Astrocyte of the spinal cord (primary cell): ENCODE data around the gene TECR.
A peak's percentile ranks its signal among the peaks of the same experiment; 100 is the strongest.

Experiments
- DNase-seq: peaks from one replicate; pipeline ENCODE4 v3.0.0; 2011; ENCODE audit warnings: low read depth, low spot score
- H3K4me3 ChIP-seq: 2 replicates; pipeline ENCODE4 v1.5.1; 2011; ENCODE audit warnings: low read depth, mild to moderate bottlenecking, low read length, moderate library complexity
- in situ Hi-C: cut with HindIII; loops from 2 replicates; pipeline ENCODE4 v1.10.0; 2017; ENCODE audit warnings: low sequenced_read_pairs
- TF ChIP-seq, protein P1 (sequence below): IDR thresholded peaks from 2 replicates; pipeline ENCODE4 v1.5.1; 2012; ENCODE audit warnings: low read depth, mild to moderate bottlenecking, low read length, inconsistent platforms

The TECR gene

DNA sequence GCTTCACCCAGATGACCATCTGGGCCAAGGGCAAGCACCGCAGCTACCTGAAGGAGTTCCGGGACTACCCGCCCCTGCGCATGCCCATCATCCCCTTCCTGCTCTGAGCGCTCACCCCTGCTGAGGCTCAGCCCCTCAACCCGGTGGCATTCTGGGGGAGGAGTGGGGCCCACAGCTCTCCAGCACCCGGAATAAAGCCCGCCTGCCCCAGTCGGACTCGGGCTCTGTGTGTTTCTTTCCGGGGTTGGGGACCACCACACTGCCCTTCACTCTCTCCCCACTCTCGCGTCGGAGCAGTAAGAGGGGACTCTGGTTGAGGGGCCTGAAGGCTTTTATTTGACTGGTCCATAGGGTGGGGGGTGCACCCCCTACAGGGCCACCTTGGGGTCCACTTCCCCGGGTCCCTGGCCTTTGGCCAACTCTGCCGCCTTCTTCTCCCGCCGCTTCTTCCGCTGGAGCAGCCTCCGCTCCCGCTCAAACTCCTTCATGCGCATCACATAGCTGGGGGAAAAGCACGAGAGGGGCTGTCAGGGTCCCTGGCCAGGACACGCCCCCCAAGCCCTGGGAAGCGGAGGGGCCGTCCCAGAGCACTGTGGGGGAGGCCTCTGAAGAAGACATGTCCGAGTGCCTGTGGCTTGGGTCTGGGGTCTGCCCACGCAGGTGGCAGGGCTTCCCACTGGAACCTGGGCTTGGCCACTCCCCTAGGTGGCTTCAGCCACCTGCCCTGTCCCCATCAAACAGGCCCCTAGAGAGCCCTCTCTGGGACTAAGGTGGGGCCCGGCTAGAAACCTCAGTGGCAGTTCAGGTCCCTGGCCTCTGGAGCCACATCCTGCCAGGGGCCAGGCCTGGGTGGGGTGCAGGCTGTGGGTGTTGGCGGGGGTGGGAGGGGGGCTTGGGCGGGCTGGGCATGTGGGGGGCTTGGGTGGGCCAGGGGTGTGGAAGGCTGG, 36.6 kb downstream of the TECR start:
- in situ Hi-C loops = no loop called here
- TF ChIP-seq, protein P1, sequence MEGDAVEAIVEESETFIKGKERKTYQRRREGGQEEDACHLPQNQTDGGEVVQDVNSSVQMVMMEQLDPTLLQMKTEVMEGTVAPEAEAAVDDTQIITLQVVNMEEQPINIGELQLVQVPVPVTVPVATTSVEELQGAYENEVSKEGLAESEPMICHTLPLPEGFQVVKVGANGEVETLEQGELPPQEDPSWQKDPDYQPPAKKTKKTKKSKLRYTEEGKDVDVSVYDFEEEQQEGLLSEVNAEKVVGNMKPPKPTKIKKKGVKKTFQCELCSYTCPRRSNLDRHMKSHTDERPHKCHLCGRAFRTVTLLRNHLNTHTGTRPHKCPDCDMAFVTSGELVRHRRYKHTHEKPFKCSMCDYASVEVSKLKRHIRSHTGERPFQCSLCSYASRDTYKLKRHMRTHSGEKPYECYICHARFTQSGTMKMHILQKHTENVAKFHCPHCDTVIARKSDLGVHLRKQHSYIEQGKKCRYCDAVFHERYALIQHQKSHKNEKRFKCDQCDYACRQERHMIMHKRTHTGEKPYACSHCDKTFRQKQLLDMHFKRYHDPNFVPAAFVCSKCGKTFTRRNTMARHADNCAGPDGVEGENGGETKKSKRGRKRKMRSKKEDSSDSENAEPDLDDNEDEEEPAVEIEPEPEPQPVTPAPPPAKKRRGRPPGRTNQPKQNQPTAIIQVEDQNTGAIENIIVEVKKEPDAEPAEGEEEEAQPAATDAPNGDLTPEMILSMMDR = no peak
- no peak for DNase-seq

DNA sequence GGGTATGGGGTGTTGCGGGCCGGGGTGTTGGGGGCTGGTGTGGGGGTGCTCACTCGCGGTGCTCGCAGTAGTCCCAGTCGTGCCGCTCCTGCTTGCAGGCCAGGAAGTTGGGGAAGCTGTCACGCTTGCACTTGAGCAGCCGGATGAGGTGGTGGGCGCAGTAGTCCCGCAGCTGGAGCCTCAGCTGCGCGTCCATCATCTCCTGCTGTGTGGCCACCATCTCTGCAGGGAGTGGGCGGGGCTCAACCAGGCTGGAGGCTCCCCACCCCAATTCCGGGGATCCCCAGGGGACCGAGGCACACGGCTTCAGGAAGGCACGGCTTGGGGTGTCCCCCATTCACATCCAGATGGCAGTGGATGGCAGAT, 37.3 kb downstream of the TECR start:
- DNase-seq = no peak
- in situ Hi-C loops = no loop called here
- TF ChIP-seq, protein P1 = no peak
- H3K4me3 ChIP-seq = no peak overlapping the region

More for the DNA sequence above, 36.6 kb downstream of the TECR start:
- no peak overlapping the region for H3K4me3 ChIP-seq

DNA sequence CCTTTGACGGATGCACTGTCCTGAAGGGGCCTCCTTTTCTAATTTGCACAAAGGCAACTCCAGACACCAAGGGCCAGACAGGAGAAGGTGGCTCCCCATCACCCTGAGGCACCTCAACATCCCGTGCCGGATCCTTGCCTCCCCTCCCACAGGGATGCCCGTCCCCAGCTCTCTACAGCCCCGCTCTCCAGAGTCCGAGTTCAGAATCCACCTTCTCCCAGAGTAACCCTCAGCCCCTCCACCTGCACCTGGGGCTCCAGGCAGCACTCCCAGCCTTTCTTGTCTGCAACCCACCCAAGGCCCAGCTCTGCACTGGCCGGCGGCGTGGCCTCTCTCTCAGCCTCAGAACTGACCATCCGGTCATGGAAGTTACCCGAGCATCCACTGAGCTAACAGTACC, 37.7 kb downstream of the TECR start:
- in situ Hi-C loops = no loop called here
- no peak for DNase-seq
- TF ChIP-seq, protein P1 = no peak
- no peak overlapping the region for H3K4me3 ChIP-seq

DNA sequence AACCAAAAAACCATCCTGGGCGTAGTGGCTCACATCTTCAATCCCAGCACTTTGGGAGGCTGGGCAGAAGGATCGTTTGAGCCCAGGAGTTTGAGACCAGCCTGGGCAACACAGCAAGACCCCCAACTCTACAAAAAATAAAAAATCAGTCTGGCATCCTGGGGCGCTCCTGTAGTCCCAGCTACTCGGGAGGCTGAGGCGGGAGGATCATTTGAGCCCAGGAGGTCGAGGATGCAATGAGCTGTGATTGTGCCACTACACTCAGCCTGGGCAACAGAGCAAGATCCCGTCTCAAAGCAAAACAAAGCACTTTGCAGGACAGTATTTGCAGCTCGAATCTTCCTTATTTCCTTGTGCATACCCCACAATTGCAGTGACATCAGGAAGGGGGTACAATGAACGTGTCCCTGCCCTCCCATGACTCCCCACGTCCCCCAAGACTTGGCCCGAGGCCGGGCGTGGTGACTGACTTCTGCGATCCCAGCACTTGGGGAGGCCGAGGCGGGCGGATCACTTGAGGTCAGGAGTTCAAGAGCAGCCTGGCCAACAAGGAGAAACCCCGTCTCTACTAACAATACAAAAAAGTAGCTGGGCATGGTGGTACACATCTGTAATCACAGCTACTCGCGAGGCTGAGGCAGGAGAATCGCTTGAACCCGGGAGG, 41.6 kb downstream of the TECR start:
- in situ Hi-C loops = no loop called here
- TF ChIP-seq, protein P1 = no peak
- no peak for DNase-seq
- H3K4me3 ChIP-seq = peak overlapping the region; percentile 99

DNA sequence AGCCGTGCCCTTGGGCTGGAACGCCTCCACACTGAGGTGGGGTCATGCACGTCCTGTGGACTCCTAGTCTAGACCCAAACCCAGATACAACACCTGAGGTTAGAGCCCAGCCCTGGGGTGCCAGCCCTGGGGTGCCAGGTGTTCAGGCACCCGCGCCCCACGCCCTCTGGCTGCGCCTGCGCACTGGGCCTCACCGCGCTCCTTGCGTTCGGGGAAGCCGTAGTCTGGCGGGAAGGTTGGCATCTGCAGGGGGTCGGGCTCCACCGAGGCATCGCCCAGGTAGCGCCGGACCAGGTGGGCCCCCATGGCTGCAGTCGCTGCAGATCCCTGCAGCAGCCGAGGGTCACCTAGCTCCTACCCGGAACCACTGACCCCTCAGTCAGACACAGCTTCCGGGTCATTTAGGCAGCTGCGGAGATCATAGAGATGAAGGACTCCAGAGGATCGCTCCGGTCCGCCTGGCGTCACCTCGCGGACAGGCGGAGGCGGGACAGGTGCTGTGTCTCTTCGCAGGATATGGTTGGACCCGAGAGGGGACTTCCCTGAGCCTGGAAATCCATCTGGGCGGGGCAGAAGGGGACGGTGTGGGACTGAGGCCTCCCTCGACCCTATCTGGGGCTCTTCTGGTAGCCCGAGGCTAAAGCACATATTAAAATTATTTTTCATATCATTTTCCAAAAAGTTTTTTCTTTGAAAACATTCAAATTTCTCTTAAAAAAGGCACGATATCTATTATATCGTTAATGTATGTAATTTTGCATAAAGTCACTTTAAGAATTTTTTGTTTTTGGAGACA, 42.5 kb downstream of the TECR start, which contains the start of gene NDUFB7:
Gene NDUFB7, minus strand, starts transcription at position 372 of the 796 bp plus-strand sequence. Its CDS starts 66 bp downstream, at position 306.
- in situ Hi-C loops = no loop called here
- TF ChIP-seq, protein P1 = peak; percentile 92
- peak; percentile 95 for DNase-seq
- H3K4me3 ChIP-seq = peak within 1 kb of the TSS; percentile 99

DNA sequence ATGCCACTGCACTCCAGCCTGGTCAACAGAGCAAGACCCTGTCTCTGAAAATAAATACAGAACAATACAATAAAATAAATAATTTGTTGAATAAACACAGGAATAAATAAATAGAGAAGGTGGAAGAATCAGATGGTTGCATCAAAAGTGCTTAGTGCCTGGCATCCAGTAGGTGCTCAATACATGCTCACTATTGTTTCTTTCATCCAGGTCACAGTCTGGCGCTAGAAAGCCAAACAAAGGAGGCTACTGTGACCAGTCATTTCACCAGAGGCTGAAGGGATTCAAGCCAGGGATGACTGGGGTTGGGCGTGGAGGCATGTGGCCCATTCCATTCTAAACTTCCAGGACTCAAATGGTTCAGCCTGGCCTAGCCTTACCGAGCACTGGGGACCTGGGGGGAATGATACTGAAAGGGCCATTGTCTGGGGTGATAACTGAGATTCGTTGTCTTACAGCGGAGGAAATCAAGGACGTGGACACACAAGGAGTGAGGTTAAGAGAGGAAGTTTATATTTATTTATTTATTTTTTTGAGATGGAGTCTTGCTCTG, 46.1 kb downstream of the TECR start:
- DNase-seq = no peak
- H3K4me3 ChIP-seq = no peak overlapping the region
- in situ Hi-C loops = no loop called here
- TF ChIP-seq, protein P1 = no peak
